ENCODE measurements around the gene GPBP1L1. TPM values are rescaled to one million over a fixed set of nuclear protein-coding genes. Genes with fewer than 3 reads are reported as not detected.

GPBP1L1 gene
- total and polyA plus RNA-seq, 4 donors: 40.4 to 153 (median 80.5) TPM

GRCh38 chr1:45674478-45674877 is 11.9 kb downstream of the GPBP1L1 start:
- Histone ChIP-seq H3K4me3 (no peak overlapping the region), H3K27ac (ENCODE audit: low read depth in 1 of 2, low read length in 1 of 2) (no peak overlapping the region), H3K9ac (ENCODE audit: insufficient read depth in 1 of 2, low read length in 2 of 2) (no peak overlapping the region), H3K27me3 (ENCODE audit: control insufficient read depth in 3 of 3, insufficient read depth in 3 of 3, low read length in 2 of 3) (no peaks in the 10 kb centered on the region), H3K9me3 (ENCODE audit: control insufficient read depth in 4 of 4, insufficient read depth in 3 of 4, low read length in 3 of 4) (no peaks in the 10 kb centered on the region), H3K36me3 (ENCODE audit: control insufficient read depth in 4 of 4, insufficient read depth in 4 of 4, low read length in 4 of 4) (peaks cover 0 to 3% (median under 1%) of the 10 kb centered on the region in 4 donors), H3K4me1 (ENCODE audit: control insufficient read depth in 5 of 5, insufficient read depth in 5 of 5, low read length in 5 of 5) (peaks cover 5 to 39% (median 10%) of the 10 kb centered on the region in 5 donors)
- no peak for TF ChIP-seq CTCF (IDR thresholded peaks at IDR 0.05; ENCODE audit: control extremely low read depth, extremely low read depth)
- no peak for DNase-seq
- WGBS, 2 donors: 86% methylated on average over 5 of the region's 5 CpGs
- ATAC-seq (ENCODE audit: insufficient read depth, low FRiP score): no peak

- TF ChIP-seq CTCF (IDR thresholded peaks at IDR 0.05; ENCODE audit: control extremely low read depth, extremely low read depth): no peak
- 71 to 95% methylated on average over 4 of the region's 4 CpGs for WGBS, 2 donors
- no peak for ATAC-seq (ENCODE audit: insufficient read depth, low FRiP score)
- Histone ChIP-seq H3K4me1 (ENCODE audit: control insufficient read depth in 5 of 5, insufficient read depth in 5 of 5, low read length in 5 of 5) (peaks cover 0 to 34% (median 7%) of the 10 kb centered on the region in 5 donors), H3K4me3 (no peak overlapping the region), H3K36me3 (ENCODE audit: control insufficient read depth in 4 of 4, insufficient read depth in 4 of 4, low read length in 4 of 4) (peaks cover 0 to 3% (median under 1%) of the 10 kb centered on the region in 4 donors), H3K9me3 (ENCODE audit: control insufficient read depth in 4 of 4, insufficient read depth in 3 of 4, low read length in 3 of 4) (no peaks in the 10 kb centered on the region), H3K27me3 (ENCODE audit: control insufficient read depth in 3 of 3, insufficient read depth in 3 of 3, low read length in 2 of 3) (no peaks in the 10 kb centered on the region), H3K27ac (ENCODE audit: low read depth in 1 of 2, low read length in 1 of 2) (no peak overlapping the region), H3K9ac (ENCODE audit: insufficient read depth in 1 of 2, low read length in 2 of 2) (no peak overlapping the region)
- no peak for DNase-seq
These were observed 12.4 kb downstream of the GPBP1L1 start for GRCh38 chr1:45673956-45674355.

GRCh38 chr1:45669859-45670655 is 16.3 kb downstream of the GPBP1L1 start:
- ATAC-seq (ENCODE audit: insufficient read depth, low FRiP score) (no peak), DNase-seq (no peak)
- H3K9ac ChIP-seq (ENCODE audit: insufficient read depth in 1 of 2, low read length in 2 of 2): no peak overlapping the region
- H3K36me3 ChIP-seq (ENCODE audit: control insufficient read depth in 4 of 4, insufficient read depth in 4 of 4, low read length in 4 of 4): peaks cover 0 to 3% (median under 1%) of the 10 kb centered on the region in 4 donors
- no peaks in the 10 kb centered on the region for H3K27me3 ChIP-seq (ENCODE audit: control insufficient read depth in 3 of 3, insufficient read depth in 3 of 3, low read length in 2 of 3)
- H3K9me3 ChIP-seq (ENCODE audit: control insufficient read depth in 4 of 4, insufficient read depth in 3 of 4, low read length in 3 of 4): no peaks in the 10 kb centered on the region
- 74 to 75% methylated on average over 6 of the region's 6 CpGs for WGBS, 2 donors
- TF ChIP-seq CTCF (IDR thresholded peaks at IDR 0.05; ENCODE audit: control extremely low read depth, extremely low read depth): no peak
- H3K27ac ChIP-seq (ENCODE audit: low read depth in 1 of 2, low read length in 1 of 2): no peak overlapping the region
- peaks cover 0 to 40% (median 0%) of the 10 kb centered on the region in 5 donors for H3K4me1 ChIP-seq (ENCODE audit: control insufficient read depth in 5 of 5, insufficient read depth in 5 of 5, low read length in 5 of 5)
- no peak overlapping the region for H3K4me3 ChIP-seq

Data from lung (tissue), 12 donors.